Sigmoid colon (tissue), 4 donors: ENCODE data around the gene PCK2.

Experiments
- EP300 ChIP-seq, 4 donors: sonication (generic); formaldehyde crosslinking; IDR thresholded peaks; one replicate each; pipeline ENCODE4 v1.6.1; 2017; ENCODE audit warnings: antibody characterized with exemption in 4 of 4
- POLR2A ChIP-seq, 2 donors: fragments of 450-650 bp; IDR thresholded peaks; one replicate each; pipeline ENCODE4 v1.6.1; 2016; ENCODE audit warnings: antibody characterized with exemption in 2 of 2, mild to moderate bottlenecking in 2 of 2, moderate library complexity in 2 of 2
- POLR2AphosphoS5 ChIP-seq, 4 donors: sonication (generic); formaldehyde crosslinking; IDR thresholded peaks; one replicate each; pipeline ENCODE4 v1.6.1; 2017; ENCODE audit warnings: antibody characterized with exemption in 4 of 4
- TF ChIP-seq, protein P1 (sequence below), 4 experiments: fragments of 450-650 bp in 3 of 4; fragments of 200-600 bp in 1 of 4; IDR thresholded peaks; one replicate each; pipeline ENCODE4 v1.5.1; 2016 to 2019; ENCODE audit warnings: antibody characterized with exemption in 4 of 4, mild to moderate bottlenecking in 3 of 4, moderate library complexity in 2 of 4

- no peak for TF ChIP-seq EP300 (IDR thresholded peaks at IDR 0.05)
- TF ChIP-seq, protein P1, sequence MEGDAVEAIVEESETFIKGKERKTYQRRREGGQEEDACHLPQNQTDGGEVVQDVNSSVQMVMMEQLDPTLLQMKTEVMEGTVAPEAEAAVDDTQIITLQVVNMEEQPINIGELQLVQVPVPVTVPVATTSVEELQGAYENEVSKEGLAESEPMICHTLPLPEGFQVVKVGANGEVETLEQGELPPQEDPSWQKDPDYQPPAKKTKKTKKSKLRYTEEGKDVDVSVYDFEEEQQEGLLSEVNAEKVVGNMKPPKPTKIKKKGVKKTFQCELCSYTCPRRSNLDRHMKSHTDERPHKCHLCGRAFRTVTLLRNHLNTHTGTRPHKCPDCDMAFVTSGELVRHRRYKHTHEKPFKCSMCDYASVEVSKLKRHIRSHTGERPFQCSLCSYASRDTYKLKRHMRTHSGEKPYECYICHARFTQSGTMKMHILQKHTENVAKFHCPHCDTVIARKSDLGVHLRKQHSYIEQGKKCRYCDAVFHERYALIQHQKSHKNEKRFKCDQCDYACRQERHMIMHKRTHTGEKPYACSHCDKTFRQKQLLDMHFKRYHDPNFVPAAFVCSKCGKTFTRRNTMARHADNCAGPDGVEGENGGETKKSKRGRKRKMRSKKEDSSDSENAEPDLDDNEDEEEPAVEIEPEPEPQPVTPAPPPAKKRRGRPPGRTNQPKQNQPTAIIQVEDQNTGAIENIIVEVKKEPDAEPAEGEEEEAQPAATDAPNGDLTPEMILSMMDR (IDR thresholded peaks at IDR 0.05), result no peak
- no peak for TF ChIP-seq POLR2A (IDR thresholded peaks at IDR 0.05)
- TF ChIP-seq POLR2AphosphoS5 (IDR thresholded peaks at IDR 0.05), result no peak
These were observed 14.3 kb downstream of the PCK2 start for GRCh38 chr14:24108336-24108874.
